GM18507 (cell line): ENCODE measurements around the gene ADAMTS17.
"Not testable (repeated sequence)": the region's sequence is repeated elsewhere in the genome, so short reads cannot be mapped to it uniquely, and the experiment has no call there.

ENCODE experiments used
- DNase-seq: peaks from one replicate; pipeline ENCODE4 v3.0.0; 2011; ENCODE audit warnings: low read depth; ENCODE audit not compliant: insufficient read length; ENCODE audit errors: extremely low spot score
- FAIRE-seq: peaks from 2 replicates; lab custom pipeline; 2011; peaks lifted over from hg19 to GRCh38; lab: Jason Lieb, UNC

The ADAMTS17 gene

GRCh38 chr15:100106732-100107131, 235.0 kb downstream of the ADAMTS17 start:
- FAIRE-seq (no peak), DNase-seq (no peak)

- no peak for DNase-seq
- FAIRE-seq: no peak
Measured at GRCh38 chr15:100105101-100105500, 236.7 kb downstream of the ADAMTS17 start.

- no peak for DNase-seq
- no peak for FAIRE-seq
Measured at GRCh38 chr15:100104245-100104644, 237.5 kb downstream of the ADAMTS17 start.

- no peak for DNase-seq
- no peak for FAIRE-seq
Measured at GRCh38 chr15:100103828-100104227, 237.9 kb downstream of the ADAMTS17 start.

- no peak for FAIRE-seq
- no peak for DNase-seq
Measured at GRCh38 chr15:100101426-100102089, 240.2 kb downstream of the ADAMTS17 start.

- DNase-seq (no peak), FAIRE-seq (no peak)
Measured at GRCh38 chr15:100100926-100101325, 240.8 kb downstream of the ADAMTS17 start.

- no peak for FAIRE-seq
- DNase-seq: no peak
Measured at GRCh38 chr15:100099976-100100375, 241.8 kb downstream of the ADAMTS17 start.

- FAIRE-seq: no peak
- DNase-seq: no peak
Measured at GRCh38 chr15:100098705-100099104, 243.1 kb downstream of the ADAMTS17 start.

- DNase-seq: no peak
- no peak for FAIRE-seq
Measured at GRCh38 chr15:100097342-100098127, 244.2 kb downstream of the ADAMTS17 start.

GRCh38 chr15:100096700-100097099, 245.1 kb downstream of the ADAMTS17 start:
- DNase-seq (no peak), FAIRE-seq (no peak)

- no peak for FAIRE-seq
- no peak for DNase-seq
Measured at GRCh38 chr15:100096248-100096600, 245.6 kb downstream of the ADAMTS17 start.

- DNase-seq (no peak), FAIRE-seq (no peak)
Measured at GRCh38 chr15:100095541-100096247, 246.1 kb downstream of the ADAMTS17 start.

- DNase-seq: no peak
- no peak for FAIRE-seq
Measured at GRCh38 chr15:100094127-100094510, 247.7 kb downstream of the ADAMTS17 start.

- no peak for FAIRE-seq
- DNase-seq: no peak
Measured at GRCh38 chr15:100093211-100094126, 248.3 kb downstream of the ADAMTS17 start.

GRCh38 chr15:100092034-100092433, 249.7 kb downstream of the ADAMTS17 start:
- DNase-seq (no peak), FAIRE-seq (no peak)

GRCh38 chr15:100090411-100090810, 251.4 kb downstream of the ADAMTS17 start:
- FAIRE-seq (no peak), DNase-seq (no peak)

GRCh38 chr15:100084042-100084821, 257.5 kb downstream of the ADAMTS17 start:
- not testable (repeated sequence) for DNase-seq, FAIRE-seq

GRCh38 chr15:100083572-100083971, 258.2 kb downstream of the ADAMTS17 start:
- FAIRE-seq (no peak), DNase-seq (no peak)
